CD4-positive, alpha-beta T cell treated with Interleukin-10 for 1 hour (primary cell): ENCODE data around the gene POLR2J.
A peak's percentile ranks its signal among the peaks of the same experiment; 100 is the strongest.
"Not testable (repeated sequence)": the region's sequence is repeated elsewhere in the genome, so short reads cannot be mapped to it uniquely, and the experiment has no call there.

Experiments used
- DNase-seq: peaks from one replicate; pipeline ENCODE4 v3.0.0-alpha.2; 2020

POLR2J gene

DNA sequence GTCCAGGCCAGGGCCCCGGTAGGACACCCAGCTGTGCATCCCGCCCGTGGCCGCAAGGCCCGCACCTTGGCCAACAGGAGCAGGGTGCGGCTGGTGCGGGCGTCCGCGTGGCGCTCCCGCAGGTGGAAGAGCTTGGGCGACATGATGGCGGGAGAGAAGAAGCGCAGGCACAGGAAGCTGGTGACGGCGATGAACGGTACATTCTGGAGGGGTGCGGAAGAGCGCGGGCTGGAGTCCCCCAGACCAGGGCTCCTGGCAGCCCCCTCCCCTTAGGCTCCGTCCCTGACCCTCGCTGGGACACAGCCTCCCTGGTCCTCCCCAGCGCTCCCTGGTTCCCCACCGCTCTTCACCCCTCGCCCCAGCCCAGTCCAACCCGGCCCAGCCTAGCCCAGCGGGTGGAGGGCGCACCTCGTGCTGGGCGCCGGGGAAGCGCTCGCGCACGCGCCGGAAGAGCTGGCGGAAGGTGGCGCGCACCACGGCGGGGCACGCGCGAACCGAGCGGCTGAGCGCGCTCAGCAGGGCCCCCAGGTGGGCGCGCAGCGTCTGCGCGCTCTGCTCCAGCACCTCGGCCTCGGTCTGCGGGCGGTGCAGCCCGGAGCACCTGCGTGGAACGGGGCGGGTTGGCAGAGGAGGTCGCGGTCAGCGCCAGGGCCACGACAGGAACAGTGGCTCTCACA is 15.9 kb upstream of the POLR2J start:
- DNase-seq = not testable (repeated sequence)

DNA sequence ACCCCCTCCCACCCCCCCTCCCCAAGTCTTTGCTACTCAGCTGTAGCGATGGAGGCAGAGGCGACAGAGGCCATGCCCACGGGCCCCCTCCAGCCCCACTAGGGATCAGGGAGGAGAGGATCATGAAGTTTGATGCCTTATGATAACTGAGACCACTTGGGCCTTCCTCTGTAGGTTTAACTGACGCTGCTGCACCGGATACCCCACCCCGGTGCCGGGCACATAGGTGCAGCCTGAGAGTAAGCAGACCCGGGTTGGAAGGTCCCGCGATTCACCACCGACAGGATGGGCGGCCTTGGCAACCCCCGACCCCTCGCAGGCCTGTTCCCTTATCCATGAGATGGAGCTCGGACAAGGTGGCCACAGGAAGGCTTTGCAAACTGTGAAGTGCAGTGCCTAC is 15.3 kb upstream of the POLR2J start:
- peak; percentile 46 for DNase-seq

DNA sequence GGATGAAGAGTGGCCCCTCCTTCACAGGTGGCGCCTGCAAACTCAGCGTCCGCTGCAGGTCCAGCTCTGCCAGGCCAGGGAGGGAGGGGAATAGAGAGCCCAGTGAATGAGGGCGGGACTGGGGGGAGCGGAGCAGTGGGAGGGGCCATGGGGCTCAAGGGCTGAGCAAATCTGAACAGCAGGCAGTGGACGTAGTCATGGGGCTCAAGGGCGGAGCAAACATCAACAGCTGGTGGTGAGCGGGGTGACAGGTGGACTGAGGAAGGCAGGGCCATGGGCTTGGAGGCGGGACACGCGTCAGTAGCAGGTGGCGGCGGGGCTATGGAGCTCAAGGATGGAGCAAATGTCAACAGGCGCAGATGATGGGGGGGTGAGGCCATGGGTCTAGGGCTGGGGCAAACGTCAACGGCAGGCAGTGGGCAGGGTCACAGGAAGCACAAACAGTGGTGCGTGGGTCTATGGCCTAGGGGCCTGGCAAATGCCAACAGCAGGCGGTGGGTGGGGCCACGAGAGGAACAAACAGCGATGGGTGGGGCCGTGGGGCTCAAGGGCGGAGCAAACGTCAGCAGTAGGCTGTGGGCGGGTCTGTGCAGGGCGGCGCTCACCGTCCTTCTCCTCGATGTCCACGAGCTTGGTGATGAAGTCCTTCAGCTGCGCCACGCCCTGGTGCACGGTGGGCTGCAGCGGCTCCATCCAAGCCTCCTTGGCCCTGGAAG is 14.7 kb upstream of the POLR2J start:
- DNase-seq = not testable (repeated sequence)

GRCh38 chr7:102490529-102491075 is 11.9 kb upstream of the POLR2J start:
- DNase-seq = peak; percentile 60

DNA sequence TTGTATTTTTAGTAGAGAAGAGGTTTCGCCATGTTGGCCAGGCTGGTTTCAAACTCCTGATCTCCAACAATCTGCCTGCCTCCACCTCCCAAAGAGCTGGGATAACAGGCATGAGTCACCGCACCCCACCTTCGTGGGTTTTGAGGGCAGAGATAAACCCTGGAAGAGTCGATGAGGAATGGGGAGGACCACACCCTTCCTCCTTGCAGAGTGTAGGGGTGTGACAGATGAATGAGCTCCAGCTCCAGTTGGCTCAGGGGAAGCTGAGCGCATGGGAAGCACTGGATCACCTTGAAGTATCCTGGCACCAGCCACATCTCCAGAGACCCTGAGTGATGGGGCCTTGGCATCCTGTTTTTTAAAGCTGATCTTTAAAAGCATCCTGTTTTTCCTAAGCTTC is 5.6 kb upstream of the POLR2J start:
- not testable (repeated sequence) for DNase-seq

DNA sequence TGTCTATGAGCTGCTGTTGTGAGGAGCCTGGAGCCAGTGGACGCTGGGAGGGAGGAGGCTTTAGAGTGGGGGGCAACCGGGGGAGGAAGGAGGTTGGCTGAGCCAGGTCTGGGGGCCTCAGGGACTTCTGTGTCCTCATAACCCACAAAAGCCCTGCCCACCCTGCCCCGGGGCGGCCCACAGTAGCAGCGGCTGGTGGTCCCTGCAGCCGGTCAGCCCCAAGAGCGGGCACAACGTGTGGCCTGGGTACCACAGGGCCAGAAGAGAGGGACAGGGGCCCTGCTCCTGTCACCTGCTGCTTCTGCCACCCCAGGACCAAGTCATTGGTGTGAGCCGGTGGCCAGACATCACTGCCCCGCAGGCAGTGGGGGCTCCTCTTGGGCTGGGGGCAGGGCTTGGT is 3.2 kb upstream of the POLR2J start:
- not testable (repeated sequence) for DNase-seq

DNA sequence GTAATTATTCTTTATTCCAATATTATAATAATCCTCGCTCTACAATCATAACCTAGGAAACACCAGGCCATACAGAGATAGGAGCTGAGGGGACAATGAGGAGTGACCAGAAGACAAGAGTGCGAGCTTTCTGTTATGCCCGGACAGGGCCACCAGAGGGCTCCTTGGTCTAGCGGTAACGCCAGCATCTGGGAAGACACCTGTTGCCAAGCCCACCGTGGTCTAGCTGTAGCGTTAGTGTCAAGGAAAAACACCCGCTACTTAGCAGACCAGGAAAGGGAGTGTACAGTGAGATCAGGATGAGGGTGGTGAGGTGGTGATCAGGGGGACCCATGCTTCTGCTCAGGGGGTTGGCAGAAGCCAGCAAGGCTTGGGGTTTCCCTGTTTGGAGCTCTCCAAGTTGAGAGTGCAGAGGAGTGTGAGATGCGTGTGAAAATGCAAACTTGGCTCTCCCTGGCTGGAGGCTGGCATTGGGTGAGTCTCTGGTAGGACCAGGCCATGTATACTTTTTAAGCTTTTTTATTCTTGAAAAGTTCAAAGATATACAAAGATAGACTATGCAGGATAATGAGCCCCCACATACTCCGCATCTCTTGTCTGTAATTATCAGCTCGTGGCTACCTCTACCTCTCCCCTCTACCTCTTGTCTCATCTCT is 1.4 kb upstream of the POLR2J start:
- DNase-seq = peak; percentile 47

DNA sequence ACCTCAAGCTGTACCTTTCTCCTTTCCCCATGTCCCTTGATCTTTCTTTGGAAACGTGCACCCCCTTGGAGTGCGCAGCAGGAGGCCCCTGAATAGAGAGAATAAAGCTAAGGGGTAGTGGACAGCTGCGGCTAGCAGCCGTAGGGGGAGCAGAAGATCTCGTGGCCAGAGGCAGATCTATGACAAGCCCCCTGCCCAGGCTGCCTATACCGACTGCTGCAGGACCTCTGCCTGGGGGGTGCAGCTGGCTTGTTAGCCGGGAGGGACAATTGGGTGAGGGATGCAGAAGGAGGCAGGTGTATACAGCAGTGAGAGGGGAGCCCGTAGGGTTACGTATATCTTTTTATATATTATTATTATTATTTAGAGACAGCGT is 475 bp upstream of the POLR2J start:
- DNase-seq = not testable (repeated sequence)

DNA sequence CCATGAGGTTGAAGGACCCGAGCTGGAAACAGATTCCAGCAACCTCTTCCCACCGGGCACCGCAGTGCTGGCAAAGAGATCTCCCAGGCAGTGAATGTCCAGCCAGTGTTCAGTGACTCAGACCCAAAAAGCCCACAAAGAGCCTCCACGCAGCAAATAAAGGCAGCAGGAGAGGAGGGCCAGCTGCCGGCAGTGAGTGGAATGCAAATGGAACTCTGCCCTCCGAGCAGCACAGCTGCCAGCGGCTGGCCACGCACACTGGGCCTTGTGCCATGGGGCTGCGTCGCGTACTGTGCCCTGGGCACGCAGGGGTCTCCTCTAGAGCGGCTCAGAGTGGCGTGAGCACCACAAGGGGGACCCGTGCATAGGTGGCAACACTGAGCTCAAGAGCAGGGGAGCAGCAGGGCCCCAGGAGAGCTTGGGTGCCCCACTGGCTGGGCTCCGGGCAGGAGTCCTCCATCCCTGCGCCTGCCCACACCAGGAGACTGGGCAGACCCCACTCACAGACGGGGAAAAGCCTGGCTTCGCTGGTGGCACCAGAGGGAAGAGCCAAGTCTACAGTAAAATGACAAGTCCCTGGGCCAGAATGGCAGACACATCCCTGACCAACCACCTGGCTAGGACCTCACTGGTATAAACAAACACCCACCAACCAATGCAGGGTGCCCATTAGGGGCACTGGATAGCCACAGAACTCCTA is 3.8 kb downstream of the POLR2J start:
- not testable (repeated sequence) for DNase-seq

DNA sequence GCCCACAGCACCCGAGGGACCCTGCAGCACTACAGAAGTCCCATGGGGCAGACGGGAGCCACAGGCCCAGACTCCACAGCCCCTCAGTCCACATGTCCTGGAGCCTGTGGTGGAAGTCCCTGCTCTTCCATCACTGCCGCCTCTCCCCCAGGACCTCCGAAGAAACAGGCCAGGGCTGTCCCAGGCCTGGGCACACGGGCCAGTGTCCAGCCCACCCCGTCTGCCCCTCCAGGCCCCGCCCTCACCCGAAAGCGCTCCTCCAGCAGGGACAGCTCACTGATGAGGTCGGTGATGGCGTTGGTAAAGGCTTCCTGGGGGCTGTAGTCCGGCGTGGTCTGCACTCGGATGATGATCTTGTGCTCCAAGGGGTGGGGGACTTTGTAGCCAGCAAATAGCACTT is 4.6 kb downstream of the POLR2J start:
- DNase-seq = not testable (repeated sequence)

DNA sequence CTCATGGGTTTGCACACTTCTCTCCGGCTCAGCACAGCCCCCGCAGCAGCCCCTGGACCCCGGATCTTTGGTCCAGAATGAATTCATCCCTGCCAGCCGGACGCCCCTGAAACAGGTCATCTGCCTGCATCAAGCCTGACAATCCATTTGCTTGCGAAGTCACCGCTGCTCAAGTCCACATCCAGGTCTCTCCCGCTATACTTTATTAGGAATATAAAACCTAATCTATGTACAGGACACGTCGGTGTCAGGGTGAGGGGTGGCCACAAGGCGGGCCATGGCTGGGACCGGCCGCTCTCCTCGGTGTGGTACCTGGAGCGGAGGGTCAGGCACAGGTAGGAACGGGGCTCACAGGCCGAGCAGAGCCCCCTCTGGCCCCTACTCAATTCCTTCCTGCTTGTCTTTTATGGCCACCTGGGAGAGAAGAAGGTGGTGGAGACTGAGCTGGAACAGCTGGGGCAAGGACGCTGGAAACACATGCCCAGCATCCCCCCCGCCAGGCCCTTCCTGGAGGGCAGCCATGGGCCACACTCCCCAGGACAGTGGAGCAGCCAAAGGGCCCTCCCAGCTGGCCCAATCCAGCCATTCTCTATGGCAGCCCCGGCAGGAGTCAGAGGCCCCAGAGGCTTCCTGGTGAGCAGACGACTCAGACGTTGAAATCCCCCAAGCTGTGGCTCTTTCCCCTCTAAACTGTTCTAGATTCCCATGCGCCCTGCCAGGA is 5.3 kb downstream of the POLR2J start:
- DNase-seq = no peak

- DNase-seq = no peak
Observed at GRCh38 chr7:102472126-102473041, 6.3 kb downstream of the POLR2J start.

GRCh38 chr7:102471791-102472125 is 7.0 kb downstream of the POLR2J start:
- DNase-seq = no peak

GRCh38 chr7:102469972-102470825 is 8.5 kb downstream of the POLR2J start:
- DNase-seq = no peak

GRCh38 chr7:102469351-102469971 is 9.3 kb downstream of the POLR2J start:
- no peak for DNase-seq

GRCh38 chr7:102468478-102469350 is 10.0 kb downstream of the POLR2J start:
- DNase-seq = no peak

- DNase-seq = no peak
Observed at GRCh38 chr7:102467581-102468477, 10.9 kb downstream of the POLR2J start.

- no peak for DNase-seq
Observed at GRCh38 chr7:102466097-102466496, 12.6 kb downstream of the POLR2J start.
